ENCODE data around the gene NDUFB3.
"Not testable (repeated sequence)": the region's sequence is repeated elsewhere in the genome, so short reads cannot be mapped to it uniquely, and the experiment has no call there.

NDUFB3 gene

DNA sequence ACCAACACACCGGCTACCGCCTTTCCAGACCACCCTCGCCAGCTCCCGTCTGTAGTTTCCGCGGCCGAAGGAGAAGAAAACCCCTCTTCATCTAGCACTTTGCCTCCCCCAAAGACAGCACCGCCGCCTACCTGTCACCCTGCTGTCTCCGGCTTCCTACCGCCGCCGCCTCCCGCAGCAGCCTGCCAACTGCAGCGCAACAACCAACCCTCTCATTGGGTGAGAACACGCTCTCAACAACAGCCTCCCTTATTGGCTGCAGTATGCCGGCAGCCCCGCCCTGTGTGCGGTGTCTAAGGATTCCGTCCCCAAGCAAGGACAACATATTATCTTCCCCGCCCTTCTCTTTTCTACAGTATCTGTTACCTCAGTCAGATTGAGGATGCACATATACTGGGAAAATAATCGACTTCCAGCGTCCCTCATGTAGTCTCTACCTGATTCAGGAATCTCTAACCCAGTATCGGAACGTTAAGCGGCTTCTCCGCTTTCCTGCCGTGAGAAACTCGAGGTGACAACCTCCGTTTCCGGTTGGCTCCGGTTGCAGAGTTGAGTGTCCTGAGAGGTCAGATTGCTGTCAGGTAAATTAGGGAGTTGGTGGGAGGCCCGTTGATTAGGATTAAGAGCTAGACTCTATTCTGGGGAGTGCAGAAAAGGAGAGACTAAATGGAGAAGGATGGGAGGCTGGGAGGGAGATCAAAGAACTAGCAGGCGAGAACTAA, at the start of gene NDUFB3, which contains the start of gene HYCC2:
NDUFB3 (plus strand) TSS at position 523 of the 722 bp plus-strand sequence. CDS start 6,882 bp downstream, outside the sequence.
HYCC2 (minus strand) TSS at position 193 of the 722 bp plus-strand sequence. CDS start 47,662 bp downstream, outside the sequence.
- DNase-seq (ENCODE audit: low read depth): peak; percentile 78

GRCh38 chr2:201024518-201024917, 47.3 kb upstream of the NDUFB3 start:
- no peak for DNase-seq (ENCODE audit: low read depth)

DNA sequence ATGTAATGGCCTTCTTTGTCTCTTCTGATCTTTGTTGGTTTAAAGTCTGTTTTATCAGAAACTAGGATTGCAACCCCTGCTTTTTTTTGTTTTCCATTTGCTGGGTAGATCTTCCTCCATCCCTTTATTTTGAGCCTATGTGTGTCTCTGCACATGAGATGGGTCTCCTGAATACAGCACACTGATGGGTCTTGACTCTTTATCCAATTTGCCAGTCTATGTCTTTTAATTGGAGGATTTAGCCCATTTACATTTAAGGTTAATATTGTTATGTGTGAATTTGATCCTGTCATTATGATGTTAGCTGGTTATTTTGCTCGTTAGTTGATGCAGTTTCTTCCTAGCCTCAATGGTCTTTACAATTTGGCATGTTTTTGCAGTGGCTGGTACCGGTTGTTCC, 37.4 kb upstream of the NDUFB3 start:
- DNase-seq (ENCODE audit: low read depth): not testable (repeated sequence)

DNA sequence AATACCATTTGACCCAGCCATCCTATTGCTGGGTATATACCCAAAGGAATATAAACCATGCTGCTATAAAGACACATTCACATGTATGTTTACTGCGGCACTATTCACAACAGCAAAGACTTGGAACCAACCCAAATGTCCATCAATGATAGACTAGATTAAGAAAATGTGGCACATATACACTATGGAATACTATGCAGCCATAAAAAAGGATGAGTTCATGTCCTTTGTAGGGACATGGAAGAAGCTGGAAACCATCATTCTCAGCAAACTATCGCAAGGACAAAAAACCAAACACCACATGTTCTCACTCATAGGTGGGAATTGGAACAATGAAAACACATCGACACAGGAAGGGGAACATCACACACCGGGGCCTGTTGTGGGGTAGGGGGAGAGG, 33.4 kb upstream of the NDUFB3 start:
- DNase-seq (ENCODE audit: low read depth): not testable (repeated sequence)

GRCh38 chr2:201038855-201039254, 32.9 kb upstream of the NDUFB3 start:
- no peak for DNase-seq (ENCODE audit: low read depth)

GRCh38 chr2:201040867-201041628, 30.8 kb upstream of the NDUFB3 start:
- no peak for DNase-seq (ENCODE audit: low read depth)

GRCh38 chr2:201042451-201042850, 29.4 kb upstream of the NDUFB3 start:
- DNase-seq (ENCODE audit: low read depth): not testable (repeated sequence)

- not testable (repeated sequence) for DNase-seq (ENCODE audit: low read depth)
These were observed 28.8 kb upstream of the NDUFB3 start for GRCh38 chr2:201043050-201043449.

- no peak for DNase-seq (ENCODE audit: low read depth)
These were observed 24.9 kb upstream of the NDUFB3 start for GRCh38 chr2:201046881-201047280.

DNA sequence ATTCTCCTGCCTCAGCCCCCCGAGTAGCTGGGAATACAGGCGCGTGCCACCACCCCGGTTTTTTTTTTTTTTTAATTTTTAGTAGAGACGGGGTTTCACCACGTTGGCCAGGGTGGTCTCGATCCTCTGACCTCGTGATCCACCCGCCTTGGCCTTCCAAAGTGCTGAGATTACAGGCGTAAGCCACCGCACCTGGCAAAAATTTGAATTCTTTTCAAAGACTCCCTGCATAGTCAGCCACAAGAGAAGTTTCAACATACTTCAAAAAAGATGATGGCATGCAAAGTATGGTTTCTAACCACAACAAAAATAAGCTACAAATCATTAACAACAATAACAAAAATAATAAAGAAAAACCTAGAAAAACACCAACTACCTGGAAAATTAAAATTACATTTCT, 22.3 kb upstream of the NDUFB3 start:
- DNase-seq (ENCODE audit: low read depth): no peak

- DNase-seq (ENCODE audit: low read depth): no peak
These were observed 14.7 kb upstream of the NDUFB3 start for GRCh38 chr2:201057087-201057521.

- DNase-seq (ENCODE audit: low read depth): no peak
These were observed 14.0 kb upstream of the NDUFB3 start for GRCh38 chr2:201057715-201058248.

GRCh38 chr2:201058914-201059313, 12.9 kb upstream of the NDUFB3 start:
- no peak for DNase-seq (ENCODE audit: low read depth)

DNA sequence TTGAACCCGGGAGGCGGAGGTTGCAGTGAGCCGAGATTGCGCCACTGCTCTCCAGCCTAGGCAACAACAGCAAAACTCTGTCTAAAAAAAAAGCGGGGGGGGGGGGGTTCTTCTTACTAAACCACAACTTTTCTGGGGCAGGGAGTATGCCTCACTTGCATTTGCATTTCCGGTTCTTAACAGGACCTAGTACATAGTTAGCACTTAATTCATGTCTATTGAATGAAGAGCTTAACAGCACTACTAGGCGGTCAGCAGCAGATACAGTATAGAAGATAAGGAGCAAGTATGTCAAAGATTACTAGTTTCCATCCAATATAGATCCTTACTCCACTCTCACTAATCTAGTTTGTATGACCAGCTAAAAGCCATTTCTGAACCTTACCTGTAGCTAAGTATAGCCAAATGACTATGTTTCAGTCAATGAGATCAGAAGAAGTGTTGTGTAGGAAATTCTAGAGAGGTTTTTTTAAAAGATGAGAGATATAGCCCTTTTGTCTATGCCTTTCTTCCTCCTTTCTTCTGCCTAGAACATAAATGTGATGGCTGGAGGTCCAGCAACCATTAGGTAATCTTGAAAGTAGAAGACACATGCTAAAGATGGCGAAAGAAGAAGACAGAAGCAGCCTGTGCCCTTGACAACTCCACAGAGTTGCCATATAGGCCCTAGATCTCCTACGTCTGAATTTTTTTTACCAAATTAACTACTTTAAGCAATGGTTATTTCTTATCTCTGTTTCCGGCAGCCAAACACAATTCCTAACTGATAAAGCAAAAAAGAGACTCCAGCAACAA, 11.6 kb upstream of the NDUFB3 start:
- no peak for DNase-seq (ENCODE audit: low read depth)

GRCh38 chr2:201063516-201063915, 8.3 kb upstream of the NDUFB3 start:
- not testable (repeated sequence) for DNase-seq (ENCODE audit: low read depth)

- DNase-seq (ENCODE audit: low read depth): no peak
These were observed 6.9 kb upstream of the NDUFB3 start for GRCh38 chr2:201064797-201065329.

DNA sequence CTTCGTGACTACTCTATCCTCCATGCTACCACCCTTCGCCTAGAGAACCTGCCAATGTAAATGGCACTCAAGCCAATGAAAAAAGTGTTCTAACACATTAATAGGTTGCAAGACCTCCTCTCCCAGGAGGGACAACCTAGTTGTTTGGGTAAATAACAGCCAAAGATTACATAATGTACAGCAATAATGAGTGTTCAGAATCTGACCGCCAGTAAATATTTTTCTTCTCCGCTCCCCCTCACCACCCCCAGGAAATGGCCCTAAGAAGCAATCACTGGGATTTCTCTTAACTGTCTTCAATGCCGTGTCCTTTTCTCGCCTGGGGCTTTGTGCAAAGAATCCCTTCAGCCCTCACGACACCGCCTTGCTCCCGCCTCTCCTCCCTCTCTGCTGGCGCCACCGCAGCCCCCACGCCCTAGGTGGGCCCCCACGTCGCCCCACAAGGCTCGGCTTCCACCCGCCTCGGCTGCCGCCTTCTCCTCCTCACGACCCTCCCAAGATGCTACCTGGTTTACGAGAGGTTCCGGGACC, 788 bp upstream of the NDUFB3 start:
- DNase-seq (ENCODE audit: low read depth): no peak

GRCh38 chr2:201072201-201072530, 365 bp downstream of the NDUFB3 start:
- DNase-seq (ENCODE audit: low read depth): no peak

- no peak for DNase-seq (ENCODE audit: low read depth)
These were observed 1.3 kb downstream of the NDUFB3 start for GRCh38 chr2:201073071-201073470.

DNA sequence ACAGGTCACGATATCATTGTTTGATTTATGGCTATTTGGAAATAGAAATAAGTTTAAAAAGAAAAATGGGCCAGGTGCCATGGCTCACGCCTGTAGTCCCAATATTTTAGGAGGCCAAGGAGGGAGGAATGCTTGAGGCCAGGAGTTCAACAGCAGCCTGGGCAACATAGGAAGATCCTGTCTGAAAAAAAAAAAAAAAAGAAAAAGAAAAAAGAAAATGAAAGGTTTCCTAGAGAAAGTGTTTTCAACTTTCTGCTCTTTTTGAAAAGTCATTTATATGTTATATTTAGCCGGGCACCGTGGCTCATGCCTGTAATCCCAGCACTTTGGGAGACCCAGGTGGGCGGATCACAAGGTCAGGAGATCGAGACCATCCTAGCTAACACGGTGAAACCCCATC, 3.2 kb downstream of the NDUFB3 start:
- no peak for DNase-seq (ENCODE audit: low read depth)

DNA sequence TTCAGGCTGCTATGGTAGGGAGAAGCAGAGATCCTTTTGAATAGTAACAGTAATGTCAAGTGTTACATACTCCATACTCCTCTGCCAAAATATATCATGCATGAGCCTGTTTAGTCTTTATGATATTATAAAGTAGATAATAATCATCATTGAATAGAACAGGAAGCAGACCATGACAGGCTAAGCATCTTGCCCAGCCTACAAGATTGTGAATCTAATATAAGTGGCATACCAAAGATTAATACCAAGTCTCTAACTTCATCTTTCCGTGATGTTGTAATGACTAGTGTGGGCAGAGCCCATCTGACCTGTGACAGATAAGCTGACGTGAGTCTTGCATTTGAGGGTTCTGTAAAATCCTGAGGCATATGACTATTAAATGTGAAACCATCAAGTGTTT, 13.1 kb downstream of the NDUFB3 start:
- DNase-seq (ENCODE audit: low read depth): no peak

DNA sequence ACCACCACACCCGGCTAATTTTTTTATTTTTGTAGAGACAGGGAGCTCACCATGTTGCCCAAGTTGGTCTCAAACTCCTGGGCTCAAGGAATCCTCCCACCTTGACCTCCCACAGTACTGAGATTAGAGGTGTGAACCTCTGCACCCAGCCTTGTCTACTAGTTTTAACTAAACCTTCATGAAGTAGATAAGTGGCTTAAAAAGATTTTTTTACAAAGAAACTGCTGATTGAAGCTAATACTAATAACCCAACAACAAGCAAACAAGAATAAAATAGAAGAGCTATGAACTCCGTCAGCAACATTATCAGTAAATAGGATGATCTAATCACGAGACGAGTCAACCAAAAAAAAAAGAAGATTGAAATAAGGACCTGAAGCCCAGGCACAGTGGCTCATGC, 18.8 kb downstream of the NDUFB3 start:
- no peak for DNase-seq (ENCODE audit: low read depth)
